Measurements from ENCODE around the gene SLC2A4. TPM values are rescaled to one million over a fixed set of nuclear protein-coding genes. Genes with fewer than 3 reads are reported as not detected.

Gene SLC2A4
- polyA plus RNA-seq, 2 of the 4 experiments (the other 2 are of a cell fraction): 0.16 to 0.17 TPM

DNA sequence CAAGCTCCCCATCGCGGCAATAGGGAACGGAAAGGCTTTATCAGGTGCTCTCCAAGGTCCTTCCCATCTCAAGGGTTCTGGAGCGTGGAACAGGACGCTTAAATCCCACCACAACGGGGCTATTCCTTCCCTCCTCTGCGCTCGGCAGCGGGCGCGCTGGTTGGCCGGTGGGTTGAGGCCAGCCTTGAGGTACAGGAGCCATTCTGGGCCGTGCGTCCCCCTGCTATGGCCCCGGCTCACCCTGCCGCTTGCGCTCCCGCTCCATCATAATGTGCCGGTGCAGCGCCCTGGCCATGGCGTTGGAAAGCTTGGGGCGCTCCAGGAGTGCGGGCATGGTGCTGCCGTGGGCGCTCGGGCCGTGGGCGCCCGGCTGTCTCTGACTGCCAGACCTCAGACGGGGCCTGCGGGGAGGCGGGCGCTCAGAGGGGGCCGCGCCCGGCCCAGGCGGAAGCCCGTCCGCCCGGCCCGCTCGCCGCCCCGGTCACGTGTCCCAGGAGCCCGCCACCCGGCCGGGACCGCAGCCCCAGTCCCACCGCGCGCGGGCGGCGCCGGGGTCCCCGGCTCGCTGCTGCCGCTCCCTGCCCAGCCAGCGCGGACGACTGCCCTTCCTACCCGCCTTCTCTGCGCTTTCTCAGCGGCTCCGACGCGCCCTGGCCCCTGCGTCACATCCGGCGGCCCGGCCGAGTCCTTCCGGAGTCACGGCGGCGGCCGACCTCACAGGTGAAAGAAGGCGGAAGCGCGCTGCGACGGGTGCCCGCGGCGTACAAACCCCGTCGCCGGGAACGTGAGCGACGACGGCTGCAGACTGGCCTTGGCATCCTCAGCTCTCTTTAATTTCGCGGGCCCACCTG lies 33.4 kb downstream of the SLC2A4 start, which contains the start of gene GPS2 (continued):
- TF ChIP-seq FOSL2 (IDR thresholded peaks at IDR 0.05) (no peak), FOSL2 (CRISPR knock-in tag; IDR thresholded peaks at IDR 0.05) (peak; percentile 8; the same call in 1 of the 2 replicates), MAFK (IDR thresholded peaks at IDR 0.05; ENCODE audit: partially characterized antibody) (no peak), JUNB (IDR thresholded peaks at IDR 0.05) (no peak), ZSCAN20 (CRISPR knock-in tag; IDR thresholded peaks at IDR 0.05) (no peak), NPAS2 (CRISPR knock-in tag; IDR thresholded peaks at IDR 0.05; ENCODE audit: borderline replicate concordance) (peak; percentile 54; the same call in 1 of the 2 replicates), NFE2L2 (conservative IDR thresholded peaks at IDR 0.05; ENCODE audit: low read length) (no peak), RCOR1 (IDR thresholded peaks at IDR 0.05; ENCODE audit: low read depth, low read length) (no peak), ESRRA (IDR thresholded peaks at IDR 0.05; ENCODE audit: borderline replicate concordance, low read length) (0 out of 2 replicates have a peak, but pooled peaks have one; percentile 31), TP53 (CRISPR knock-in tag; IDR thresholded peaks at IDR 0.05) (peak; percentile 83; the same call in 1 of the 2 replicates), EHMT2 (IDR thresholded peaks at IDR 0.05; ENCODE audit: low read depth) (no peak), RARB (CRISPR knock-in tag; IDR thresholded peaks at IDR 0.05) (0 out of 2 replicates have a peak, but pooled peaks have one; percentile 46), MAZ (IDR thresholded peaks at IDR 0.05; ENCODE audit: borderline replicate concordance, low read depth, low read length) (no peak), HEYL (CRISPR knock-in tag; IDR thresholded peaks at IDR 0.05) (no peak), PHF8 (IDR thresholded peaks at IDR 0.05; ENCODE audit: borderline replicate concordance, low read depth) (peak; percentile 45; the same call in 1 of the 2 replicates), FOSB (CRISPR knock-in tag; IDR thresholded peaks at IDR 0.05) (peak; percentile 89), JUN (IDR thresholded peaks at IDR 0.05) (peak; percentile 94 to 98), RFX5 (IDR thresholded peaks at IDR 0.05) (no peak), POLR2AphosphoS2 (conservative IDR thresholded peaks at IDR 0.05; ENCODE audit: low read length) (peak; percentile 87; the same call in 1 of the 2 replicates), CBX2 (IDR thresholded peaks at IDR 0.05; ENCODE audit: borderline replicate concordance, low read depth) (no peak), CHD2 (IDR thresholded peaks at IDR 0.05; ENCODE audit: low read length, partially characterized antibody) (peak; percentile 48), EP300 (IDR thresholded peaks at IDR 0.05) (peak in 1 of 2 experiments; percentile 6; a peak in 1 of 5 replicates), SMC3 (IDR thresholded peaks at IDR 0.05) (0 out of 3 replicates have a peak, but pooled peaks have one; percentile 20), RNF2 (IDR thresholded peaks at IDR 0.05; ENCODE audit: borderline replicate concordance, low read depth) (no peak), NR3C1 (IDR thresholded peaks at IDR 0.05) (no peak), HDAC2 (IDR thresholded peaks at IDR 0.05) (no peak), GATA3 (IDR thresholded peaks at IDR 0.05; ENCODE audit: borderline replicate concordance) (no peak; the same call in 1 of the 2 replicates), KDM1A (IDR thresholded peaks at IDR 0.05; ENCODE audit: low read depth) (no peak), ZFP36 (IDR thresholded peaks at IDR 0.05; ENCODE audit: borderline replicate concordance, partially characterized antibody) (no peak)
- TF ChIP-seq, protein P1, sequence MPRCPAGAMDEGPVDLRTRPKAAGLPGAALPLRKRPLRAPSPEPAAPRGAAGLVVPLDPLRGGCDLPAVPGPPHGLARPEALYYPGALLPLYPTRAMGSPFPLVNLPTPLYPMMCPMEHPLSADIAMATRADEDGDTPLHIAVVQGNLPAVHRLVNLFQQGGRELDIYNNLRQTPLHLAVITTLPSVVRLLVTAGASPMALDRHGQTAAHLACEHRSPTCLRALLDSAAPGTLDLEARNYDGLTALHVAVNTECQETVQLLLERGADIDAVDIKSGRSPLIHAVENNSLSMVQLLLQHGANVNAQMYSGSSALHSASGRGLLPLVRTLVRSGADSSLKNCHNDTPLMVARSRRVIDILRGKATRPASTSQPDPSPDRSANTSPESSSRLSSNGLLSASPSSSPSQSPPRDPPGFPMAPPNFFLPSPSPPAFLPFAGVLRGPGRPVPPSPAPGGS (IDR thresholded peaks at IDR 0.05): peak; percentile 90
- TF ChIP-seq, protein P2, sequence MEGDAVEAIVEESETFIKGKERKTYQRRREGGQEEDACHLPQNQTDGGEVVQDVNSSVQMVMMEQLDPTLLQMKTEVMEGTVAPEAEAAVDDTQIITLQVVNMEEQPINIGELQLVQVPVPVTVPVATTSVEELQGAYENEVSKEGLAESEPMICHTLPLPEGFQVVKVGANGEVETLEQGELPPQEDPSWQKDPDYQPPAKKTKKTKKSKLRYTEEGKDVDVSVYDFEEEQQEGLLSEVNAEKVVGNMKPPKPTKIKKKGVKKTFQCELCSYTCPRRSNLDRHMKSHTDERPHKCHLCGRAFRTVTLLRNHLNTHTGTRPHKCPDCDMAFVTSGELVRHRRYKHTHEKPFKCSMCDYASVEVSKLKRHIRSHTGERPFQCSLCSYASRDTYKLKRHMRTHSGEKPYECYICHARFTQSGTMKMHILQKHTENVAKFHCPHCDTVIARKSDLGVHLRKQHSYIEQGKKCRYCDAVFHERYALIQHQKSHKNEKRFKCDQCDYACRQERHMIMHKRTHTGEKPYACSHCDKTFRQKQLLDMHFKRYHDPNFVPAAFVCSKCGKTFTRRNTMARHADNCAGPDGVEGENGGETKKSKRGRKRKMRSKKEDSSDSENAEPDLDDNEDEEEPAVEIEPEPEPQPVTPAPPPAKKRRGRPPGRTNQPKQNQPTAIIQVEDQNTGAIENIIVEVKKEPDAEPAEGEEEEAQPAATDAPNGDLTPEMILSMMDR (IDR thresholded peaks at IDR 0.05): no peak
- TF ChIP-seq, protein P3, sequence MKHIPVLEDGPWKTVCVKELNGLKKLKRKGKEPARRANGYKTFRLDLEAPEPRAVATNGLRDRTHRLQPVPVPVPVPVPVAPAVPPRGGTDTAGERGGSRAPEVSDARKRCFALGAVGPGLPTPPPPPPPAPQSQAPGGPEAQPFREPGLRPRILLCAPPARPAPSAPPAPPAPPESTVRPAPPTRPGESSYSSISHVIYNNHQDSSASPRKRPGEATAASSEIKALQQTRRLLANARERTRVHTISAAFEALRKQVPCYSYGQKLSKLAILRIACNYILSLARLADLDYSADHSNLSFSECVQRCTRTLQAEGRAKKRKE (CRISPR knock-in tag; IDR thresholded peaks at IDR 0.05; ENCODE audit: low read depth): peak; percentile 62; the same call in 1 of the 2 replicates
- TF ChIP-seq, protein P4, sequence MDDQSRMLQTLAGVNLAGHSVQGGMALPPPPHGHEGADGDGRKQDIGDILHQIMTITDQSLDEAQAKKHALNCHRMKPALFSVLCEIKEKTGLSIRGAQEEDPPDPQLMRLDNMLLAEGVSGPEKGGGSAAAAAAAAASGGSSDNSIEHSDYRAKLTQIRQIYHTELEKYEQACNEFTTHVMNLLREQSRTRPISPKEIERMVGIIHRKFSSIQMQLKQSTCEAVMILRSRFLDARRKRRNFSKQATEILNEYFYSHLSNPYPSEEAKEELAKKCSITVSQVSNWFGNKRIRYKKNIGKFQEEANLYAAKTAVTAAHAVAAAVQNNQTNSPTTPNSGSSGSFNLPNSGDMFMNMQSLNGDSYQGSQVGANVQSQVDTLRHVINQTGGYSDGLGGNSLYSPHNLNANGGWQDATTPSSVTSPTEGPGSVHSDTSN (IDR thresholded peaks at IDR 0.05): peak; percentile 87
- TF ChIP-seq, protein P5, sequence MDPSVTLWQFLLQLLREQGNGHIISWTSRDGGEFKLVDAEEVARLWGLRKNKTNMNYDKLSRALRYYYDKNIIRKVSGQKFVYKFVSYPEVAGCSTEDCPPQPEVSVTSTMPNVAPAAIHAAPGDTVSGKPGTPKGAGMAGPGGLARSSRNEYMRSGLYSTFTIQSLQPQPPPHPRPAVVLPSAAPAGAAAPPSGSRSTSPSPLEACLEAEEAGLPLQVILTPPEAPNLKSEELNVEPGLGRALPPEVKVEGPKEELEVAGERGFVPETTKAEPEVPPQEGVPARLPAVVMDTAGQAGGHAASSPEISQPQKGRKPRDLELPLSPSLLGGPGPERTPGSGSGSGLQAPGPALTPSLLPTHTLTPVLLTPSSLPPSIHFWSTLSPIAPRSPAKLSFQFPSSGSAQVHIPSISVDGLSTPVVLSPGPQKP (IDR thresholded peaks at IDR 0.05; ENCODE audit: low read depth, low read length): no peak
- TF ChIP-seq, protein P6, sequence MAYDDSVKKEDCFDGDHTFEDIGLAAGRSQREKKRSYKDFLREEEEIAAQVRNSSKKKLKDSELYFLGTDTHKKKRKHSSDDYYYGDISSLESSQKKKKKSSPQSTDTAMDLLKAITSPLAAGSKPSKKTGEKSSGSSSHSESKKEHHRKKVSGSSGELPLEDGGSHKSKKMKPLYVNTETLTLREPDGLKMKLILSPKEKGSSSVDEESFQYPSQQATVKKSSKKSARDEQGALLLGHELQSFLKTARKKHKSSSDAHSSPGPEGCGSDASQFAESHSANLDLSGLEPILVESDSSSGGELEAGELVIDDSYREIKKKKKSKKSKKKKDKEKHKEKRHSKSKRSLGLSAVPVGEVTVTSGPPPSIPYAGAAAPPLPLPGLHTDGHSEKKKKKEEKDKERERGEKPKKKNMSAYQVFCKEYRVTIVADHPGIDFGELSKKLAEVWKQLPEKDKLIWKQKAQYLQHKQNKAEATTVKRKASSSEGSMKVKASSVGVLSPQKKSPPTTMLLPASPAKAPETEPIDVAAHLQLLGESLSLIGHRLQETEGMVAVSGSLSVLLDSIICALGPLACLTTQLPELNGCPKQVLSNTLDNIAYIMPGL (CRISPR knock-in tag; IDR thresholded peaks at IDR 0.05; ENCODE audit: borderline replicate concordance): no peak
